Chondrocyte (in vitro differentiated cells): ENCODE results near the gene SLC38A2. TPM values are rescaled to one million over a fixed set of nuclear protein-coding genes. Genes with fewer than 3 reads are reported as not detected.

Source experiments
- DNase-seq: peaks from one replicate; pipeline ENCODE4 v3.0.0; 2021; ENCODE audit warnings: mixed read lengths, low spot score
- H3K27ac Mint-ChIP-seq: one replicate; pipeline ENCODE4 v1.8.0; 2021; ENCODE audit warnings: mild to moderate bottlenecking, moderate library complexity, mixed read lengths; ENCODE audit not compliant: unreplicated experiment
- H3K27me3 Mint-ChIP-seq: 2 replicates; pipeline ENCODE4 v1.8.0; 2021; ENCODE audit warnings: low read depth, mixed read lengths
- H3K36me3 Mint-ChIP-seq: 2 replicates; pipeline ENCODE4 v1.8.0; 2021; ENCODE audit warnings: low read depth, mixed read lengths
- H3K4me1 Mint-ChIP-seq: 2 replicates; pipeline ENCODE4 v1.8.0; 2021; ENCODE audit warnings: low read depth, mild to moderate bottlenecking, mixed read lengths
- H3K4me3 Mint-ChIP-seq: one replicate; pipeline ENCODE4 v1.8.0; 2021; ENCODE audit warnings: mild to moderate bottlenecking, moderate library complexity, mixed read lengths; ENCODE audit not compliant: unreplicated experiment
- H3K9me3 Mint-ChIP-seq: 2 replicates; pipeline ENCODE4 v1.8.0; 2021; ENCODE audit warnings: low read depth, mixed read lengths
- total RNA-seq: library from RNA; stranded (reverse); gene quantifications from 3 replicates; pipeline ENCODE4 v1.2.1, GENCODE V29; 2021
- TF ChIP-seq, protein P1 (sequence below): fragments of 200-600 bp; sonication (generic); IDR thresholded peaks from 2 replicates; pipeline ENCODE4 v1.5.0; 2021; ENCODE audit warnings: antibody characterized with exemption, mild to moderate bottlenecking, moderate library complexity

Gene SLC38A2
- total RNA-seq, 1 donor from 2014 or later = 596 TPM

DNA sequence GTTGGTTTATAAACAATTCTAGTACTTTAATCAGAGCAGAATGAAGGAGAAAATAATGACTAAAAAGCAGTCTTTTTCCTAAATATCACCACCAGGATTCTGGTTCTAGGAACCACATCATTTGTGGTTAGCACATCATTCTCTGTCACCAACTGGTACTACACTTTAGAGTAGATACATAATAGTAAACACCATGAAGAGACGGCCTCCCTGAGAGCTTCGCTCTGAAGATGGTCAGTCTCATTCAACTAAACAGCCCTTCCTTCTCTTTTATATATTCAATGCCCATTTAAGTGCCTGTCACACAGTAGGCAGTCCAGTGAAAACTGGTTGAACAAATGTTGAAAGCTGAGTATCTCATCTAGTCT is 10.9 kb downstream of the SLC38A2 start:
- peak overlapping the region; percentile 83 for H3K27ac Mint-ChIP-seq
- H3K4me1 Mint-ChIP-seq = peaks cover 74% of the 10 kb centered on the region
- TF ChIP-seq, protein P1, sequence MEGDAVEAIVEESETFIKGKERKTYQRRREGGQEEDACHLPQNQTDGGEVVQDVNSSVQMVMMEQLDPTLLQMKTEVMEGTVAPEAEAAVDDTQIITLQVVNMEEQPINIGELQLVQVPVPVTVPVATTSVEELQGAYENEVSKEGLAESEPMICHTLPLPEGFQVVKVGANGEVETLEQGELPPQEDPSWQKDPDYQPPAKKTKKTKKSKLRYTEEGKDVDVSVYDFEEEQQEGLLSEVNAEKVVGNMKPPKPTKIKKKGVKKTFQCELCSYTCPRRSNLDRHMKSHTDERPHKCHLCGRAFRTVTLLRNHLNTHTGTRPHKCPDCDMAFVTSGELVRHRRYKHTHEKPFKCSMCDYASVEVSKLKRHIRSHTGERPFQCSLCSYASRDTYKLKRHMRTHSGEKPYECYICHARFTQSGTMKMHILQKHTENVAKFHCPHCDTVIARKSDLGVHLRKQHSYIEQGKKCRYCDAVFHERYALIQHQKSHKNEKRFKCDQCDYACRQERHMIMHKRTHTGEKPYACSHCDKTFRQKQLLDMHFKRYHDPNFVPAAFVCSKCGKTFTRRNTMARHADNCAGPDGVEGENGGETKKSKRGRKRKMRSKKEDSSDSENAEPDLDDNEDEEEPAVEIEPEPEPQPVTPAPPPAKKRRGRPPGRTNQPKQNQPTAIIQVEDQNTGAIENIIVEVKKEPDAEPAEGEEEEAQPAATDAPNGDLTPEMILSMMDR = no peak
- no peak overlapping the region for H3K4me3 Mint-ChIP-seq
- H3K9me3 Mint-ChIP-seq = no peaks in the 10 kb centered on the region
- peaks cover 65% of the 10 kb centered on the region for H3K36me3 Mint-ChIP-seq
- no peaks in the 10 kb centered on the region for H3K27me3 Mint-ChIP-seq
- no peak for DNase-seq

DNA sequence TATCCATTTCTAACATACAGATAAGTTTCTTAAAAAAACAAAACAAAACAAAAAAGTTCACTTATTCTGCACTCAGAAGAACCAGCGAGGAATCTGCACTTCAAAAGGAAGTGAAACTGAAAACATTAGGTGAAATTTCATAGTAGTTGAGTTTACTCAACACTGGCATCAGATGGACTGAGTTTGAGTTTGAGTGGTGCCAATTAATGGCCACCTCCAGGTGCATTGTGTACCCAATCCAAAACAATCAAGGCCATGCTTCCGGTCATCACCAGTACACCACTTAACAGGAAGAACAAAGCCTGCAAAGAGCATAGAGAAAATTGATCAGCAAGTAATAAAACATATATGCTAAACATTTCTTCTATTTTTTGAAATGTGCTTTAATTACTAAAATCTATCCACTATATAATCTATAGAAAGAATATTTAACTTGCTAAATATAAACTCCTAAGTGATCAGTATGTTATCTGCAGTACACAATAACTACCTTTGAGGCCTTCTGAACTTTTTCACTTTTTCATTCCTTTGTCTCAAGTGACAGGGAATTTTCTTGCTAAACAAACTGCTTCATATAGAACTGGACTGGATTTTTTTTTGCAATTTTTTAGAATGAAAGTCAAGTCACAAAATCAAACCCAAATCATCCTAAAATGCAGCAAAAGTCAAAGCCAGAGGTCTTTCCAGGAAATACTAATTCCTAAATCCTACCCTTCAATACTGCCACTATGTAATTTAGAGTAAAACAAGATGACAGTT is 11.5 kb downstream of the SLC38A2 start:
- H3K9me3 Mint-ChIP-seq = no peaks in the 10 kb centered on the region
- H3K4me3 Mint-ChIP-seq = no peak overlapping the region
- peak overlapping the region; percentile 27 for H3K27ac Mint-ChIP-seq
- DNase-seq = no peak
- H3K4me1 Mint-ChIP-seq = peaks cover 71% of the 10 kb centered on the region
- H3K36me3 Mint-ChIP-seq = peaks cover 63% of the 10 kb centered on the region
- no peaks in the 10 kb centered on the region for H3K27me3 Mint-ChIP-seq
- TF ChIP-seq, protein P1 = no peak

DNA sequence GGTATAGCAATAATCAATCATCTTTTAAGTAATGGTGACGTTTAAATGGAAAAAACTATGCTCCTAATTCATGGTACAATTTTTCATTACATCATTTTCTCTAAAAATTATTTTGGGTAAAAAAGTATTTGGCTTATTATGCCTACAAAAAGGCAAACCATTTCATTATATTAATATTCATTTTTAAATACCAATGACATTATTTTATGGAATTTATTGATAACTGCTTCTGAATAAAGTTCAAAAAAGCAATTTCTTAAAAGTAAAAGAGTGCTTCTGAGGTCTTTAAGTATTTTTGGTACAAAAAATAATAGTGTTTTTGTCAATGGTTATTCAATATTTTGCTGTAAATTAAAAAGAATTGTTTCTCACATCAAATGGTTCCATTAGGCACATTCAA is 12.2 kb downstream of the SLC38A2 start:
- Mint-ChIP-seq H3K36me3 (peaks cover 59% of the 10 kb centered on the region), H3K4me1 (peaks cover 63% of the 10 kb centered on the region), H3K27me3 (no peaks in the 10 kb centered on the region), H3K4me3 (no peak overlapping the region), H3K27ac (peak overlapping the region; percentile 27), H3K9me3 (no peaks in the 10 kb centered on the region)
- no peak for DNase-seq
- TF ChIP-seq, protein P1 = no peak

DNA sequence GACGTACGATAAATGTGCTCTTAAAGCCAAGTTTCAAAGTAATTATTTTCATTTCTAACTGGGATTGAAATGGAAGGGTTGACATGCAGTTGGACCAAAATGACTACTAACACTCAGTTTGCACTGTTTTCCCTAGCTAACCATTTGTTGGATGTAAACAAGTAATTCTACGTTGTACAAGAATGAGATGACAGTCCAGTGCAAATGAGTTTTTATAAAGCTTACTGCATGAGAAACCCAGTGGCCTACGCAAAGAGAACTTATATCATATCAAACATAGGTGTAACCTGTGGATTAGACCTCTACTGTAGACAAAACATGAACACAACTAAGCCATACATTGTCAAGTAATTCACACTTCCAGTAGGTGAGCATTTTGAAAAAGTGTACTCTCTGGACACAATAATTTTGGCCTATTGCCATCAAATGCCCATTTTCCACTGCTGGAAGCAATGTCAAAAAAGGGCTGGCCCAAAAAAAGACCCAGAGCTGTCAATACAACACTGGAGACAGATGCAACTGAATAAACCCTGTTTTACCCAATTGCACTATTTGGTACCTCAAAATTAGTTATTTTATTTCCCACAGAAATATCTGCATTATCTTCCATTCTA is 12.8 kb downstream of the SLC38A2 start:
- DNase-seq = no peak
- TF ChIP-seq, protein P1 = no peak
- Mint-ChIP-seq H3K9me3 (no peaks in the 10 kb centered on the region), H3K4me3 (no peak overlapping the region), H3K4me1 (peaks cover 58% of the 10 kb centered on the region), H3K36me3 (peaks cover 53% of the 10 kb centered on the region), H3K27me3 (no peaks in the 10 kb centered on the region), H3K27ac (peak overlapping the region; percentile 57)

DNA sequence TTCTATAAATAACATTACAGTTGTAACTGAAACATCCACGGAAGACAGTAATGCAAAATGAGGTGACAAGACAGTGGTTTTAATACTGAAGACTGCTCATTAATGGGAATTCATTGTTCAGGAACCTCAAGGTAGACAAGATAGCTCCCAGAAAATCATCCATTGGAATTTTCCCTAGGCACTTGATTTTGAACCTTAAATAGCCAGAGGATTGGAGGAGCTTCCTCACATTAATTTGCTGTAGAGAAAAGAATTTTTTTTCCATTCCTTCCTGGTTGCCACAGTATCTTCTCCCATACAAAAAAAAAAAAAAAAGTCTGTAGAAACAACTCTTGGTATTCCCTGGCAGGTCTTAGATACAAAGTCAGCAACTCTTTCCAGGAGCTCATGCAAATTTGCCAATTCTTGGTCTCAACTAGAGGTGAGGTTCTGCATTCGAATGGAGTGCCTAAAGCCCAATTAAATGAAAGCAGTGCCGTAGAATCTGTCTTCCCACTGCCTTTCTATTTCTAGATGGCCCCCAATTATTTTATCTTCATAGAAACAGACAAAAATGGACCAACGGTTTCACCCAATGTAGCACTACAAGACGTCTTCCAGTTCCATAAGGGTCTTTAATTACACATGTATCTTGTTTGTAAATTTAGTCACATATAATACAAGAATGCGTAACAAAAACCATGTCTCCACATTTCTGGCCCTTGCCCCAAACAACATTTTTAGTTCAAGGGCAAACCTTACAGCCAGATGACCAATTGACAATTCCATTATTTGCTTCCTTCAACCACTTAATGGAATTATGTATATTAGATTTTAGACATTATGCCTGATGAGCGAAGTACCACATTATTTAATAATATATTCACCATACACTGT is 13.5 kb downstream of the SLC38A2 start:
- no peak for DNase-seq
- Mint-ChIP-seq H3K9me3 (no peaks in the 10 kb centered on the region), H3K36me3 (peaks cover 50% of the 10 kb centered on the region), H3K4me1 (peaks cover 54% of the 10 kb centered on the region), H3K4me3 (no peak overlapping the region), H3K27ac (peak overlapping the region; percentile 34), H3K27me3 (no peaks in the 10 kb centered on the region)
- TF ChIP-seq, protein P1 = no peak
